Gastrocnemius medialis (tissue), 4 donors: ENCODE measurements around the gene UBQLN4.

Experiments
- POLR2A ChIP-seq, 2 donors: fragments of 450-650 bp; IDR thresholded peaks; one replicate each; pipeline ENCODE4 v1.6.1; 2017; ENCODE audit warnings: antibody characterized with exemption in 2 of 2, mild to moderate bottlenecking in 2 of 2, moderate library complexity in 2 of 2
- TF ChIP-seq, protein P1 (sequence below), 5 experiments: fragments of 450-650 bp in 3 of 5; fragments of 200-600 bp in 2 of 5; sonication (generic) in 2 of 5; IDR thresholded peaks in 4 of 5; conservative IDR thresholded peaks in 1 of 5; 1 replicate in 4 of 5; 2 replicates in 1 of 5; pipeline ENCODE4 v1.5.1; 2016 to 2019; ENCODE audit warnings: antibody characterized with exemption in 5 of 5, mild to moderate bottlenecking in 3 of 5, moderate library complexity in 3 of 5

DNA sequence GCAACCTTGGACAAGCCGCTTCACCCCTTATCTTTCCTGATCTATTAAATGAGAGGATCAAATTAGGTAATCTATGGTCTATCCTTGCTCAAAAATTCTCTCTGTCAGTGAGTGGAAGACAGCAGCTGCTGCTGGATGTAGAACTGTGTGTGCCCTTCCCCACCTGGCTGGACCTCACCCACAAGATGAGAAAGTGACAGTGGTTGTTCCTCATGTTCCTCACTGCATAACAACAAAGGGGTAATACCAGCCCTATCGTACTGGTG, 49.7 kb downstream of the UBQLN4 start:
- TF ChIP-seq POLR2A (IDR thresholded peaks at IDR 0.05): no peak
- TF ChIP-seq, protein P1, sequence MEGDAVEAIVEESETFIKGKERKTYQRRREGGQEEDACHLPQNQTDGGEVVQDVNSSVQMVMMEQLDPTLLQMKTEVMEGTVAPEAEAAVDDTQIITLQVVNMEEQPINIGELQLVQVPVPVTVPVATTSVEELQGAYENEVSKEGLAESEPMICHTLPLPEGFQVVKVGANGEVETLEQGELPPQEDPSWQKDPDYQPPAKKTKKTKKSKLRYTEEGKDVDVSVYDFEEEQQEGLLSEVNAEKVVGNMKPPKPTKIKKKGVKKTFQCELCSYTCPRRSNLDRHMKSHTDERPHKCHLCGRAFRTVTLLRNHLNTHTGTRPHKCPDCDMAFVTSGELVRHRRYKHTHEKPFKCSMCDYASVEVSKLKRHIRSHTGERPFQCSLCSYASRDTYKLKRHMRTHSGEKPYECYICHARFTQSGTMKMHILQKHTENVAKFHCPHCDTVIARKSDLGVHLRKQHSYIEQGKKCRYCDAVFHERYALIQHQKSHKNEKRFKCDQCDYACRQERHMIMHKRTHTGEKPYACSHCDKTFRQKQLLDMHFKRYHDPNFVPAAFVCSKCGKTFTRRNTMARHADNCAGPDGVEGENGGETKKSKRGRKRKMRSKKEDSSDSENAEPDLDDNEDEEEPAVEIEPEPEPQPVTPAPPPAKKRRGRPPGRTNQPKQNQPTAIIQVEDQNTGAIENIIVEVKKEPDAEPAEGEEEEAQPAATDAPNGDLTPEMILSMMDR (IDR thresholded peaks at IDR 0.05 in 4 of 5, conservative IDR thresholded peaks at IDR 0.05 in 1 of 5): no peak
